Kasumi-1 (cell line): ENCODE data around the gene CCDC134.
A peak's percentile ranks its signal among the peaks of the same experiment; 100 is the strongest.

Experiments used
- DNase-seq, 2 experiments: peaks; one replicate each; lab custom pipeline; 2025; lab: John Stamatoyannopoulos, UW

CCDC134 gene

GRCh38 chr22:41800348-41801146 is at the start of gene CCDC134:
Gene CCDC134, plus strand, starts transcription at chr22:41800679. Its CDS starts 8,212 bp downstream, at chr22:41808891.
- DNase-seq = peak; percentile 88 to 90

- no peak for DNase-seq
These were observed 48.2 kb upstream of the CCDC134 start for GRCh38 chr22:41752011-41752970.

DNA sequence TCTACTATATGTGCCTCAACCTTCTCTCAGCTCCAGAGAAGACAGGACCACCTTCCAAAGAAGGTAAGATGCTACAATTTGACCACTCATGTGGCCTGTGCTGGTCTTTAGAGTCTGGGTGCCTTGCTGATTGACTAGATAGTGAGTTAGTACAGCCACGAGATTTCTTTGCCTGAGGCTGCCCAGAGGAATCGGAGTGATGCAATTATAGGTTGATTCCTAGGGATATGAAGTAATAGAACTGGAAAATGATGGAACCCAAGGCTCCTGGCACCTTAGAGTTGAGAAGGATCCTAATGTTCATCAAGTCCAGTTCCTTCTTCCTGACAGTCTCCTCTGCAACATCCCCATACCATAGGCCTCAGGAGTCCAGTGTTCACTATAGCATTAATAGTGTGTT is 46.5 kb upstream of the CCDC134 start:
- DNase-seq = no peak

DNA sequence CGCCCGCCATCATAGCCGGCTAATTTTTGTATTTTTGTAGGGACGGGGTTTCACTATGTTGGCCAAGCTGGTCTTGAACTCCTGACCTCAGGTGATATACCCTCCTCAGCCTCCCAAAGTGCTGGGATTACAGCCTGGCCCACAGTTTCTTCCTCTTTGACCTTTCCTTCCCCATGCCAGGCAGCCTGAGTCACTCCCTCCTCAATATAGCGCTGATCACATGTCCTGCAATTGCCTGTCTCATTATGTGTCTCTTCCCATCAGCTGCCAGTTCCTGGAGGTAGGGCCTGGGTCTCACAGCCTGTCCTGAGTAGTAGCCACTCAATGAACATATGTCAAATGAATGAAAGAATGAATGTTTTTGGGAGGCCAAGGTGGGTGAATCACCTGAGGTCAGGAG is 43.0 kb upstream of the CCDC134 start:
- DNase-seq = no peak

- no peak for DNase-seq
These were observed 42.2 kb upstream of the CCDC134 start for GRCh38 chr22:41758231-41758630.

GRCh38 chr22:41762980-41763779 is 37.3 kb upstream of the CCDC134 start:
- DNase-seq = peak; percentile 28 to 45

DNA sequence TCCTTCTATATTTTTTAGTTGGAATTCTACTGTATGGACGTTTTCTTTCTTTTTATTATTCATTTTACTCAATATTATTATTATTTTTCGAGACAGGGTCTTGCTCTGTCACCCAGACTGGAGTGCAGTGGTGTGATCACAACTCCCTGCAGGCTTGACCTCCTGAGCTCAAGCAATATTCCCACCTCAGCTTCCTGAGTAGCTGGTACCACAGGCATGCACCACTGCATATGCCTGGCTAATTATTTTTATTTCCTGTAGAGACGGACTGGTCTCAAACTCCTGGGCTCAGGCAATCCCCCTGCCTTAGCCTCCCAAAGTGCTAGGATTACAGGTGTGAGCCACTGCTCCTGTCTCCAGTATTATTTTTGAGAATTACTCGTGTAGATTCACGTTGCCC is 34.0 kb upstream of the CCDC134 start:
- no peak for DNase-seq

GRCh38 chr22:41768430-41768829 is 32.0 kb upstream of the CCDC134 start:
- DNase-seq = peak; percentile 52

DNA sequence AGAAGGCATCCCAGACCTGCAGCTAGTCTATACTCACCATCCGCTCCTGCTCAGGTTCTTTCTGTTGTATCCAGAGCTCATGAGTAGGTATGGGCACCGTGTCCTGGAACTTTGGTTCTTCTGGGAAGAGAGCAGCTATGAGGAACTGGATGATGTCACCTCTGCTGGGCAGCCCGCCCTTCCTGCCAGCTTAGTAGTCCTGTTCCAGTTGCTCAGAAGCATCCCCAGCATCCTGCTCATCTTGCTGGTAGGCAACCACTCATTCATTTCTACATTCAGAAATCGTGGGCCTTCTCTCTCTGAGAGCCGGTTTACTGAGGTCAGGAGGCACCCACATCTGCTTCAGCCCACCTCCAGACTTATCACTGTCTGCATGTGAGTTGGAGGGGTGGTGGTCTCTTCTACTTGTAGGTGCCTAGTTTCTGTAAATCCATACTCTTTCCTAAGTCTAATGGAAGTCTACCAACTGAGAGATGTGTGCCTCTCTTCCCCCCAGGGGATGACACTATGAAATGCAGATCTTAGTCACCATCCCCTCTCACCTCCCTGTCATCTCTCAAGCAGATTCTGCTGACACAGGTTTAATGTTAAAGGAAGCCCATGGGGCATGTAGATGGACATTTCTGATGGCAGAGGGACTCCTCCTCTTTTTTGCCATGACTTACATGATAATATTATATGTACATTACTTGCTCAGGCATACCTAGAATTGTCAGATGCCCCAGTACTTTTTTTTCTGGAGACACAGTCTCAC is 29.6 kb upstream of the CCDC134 start:
- DNase-seq = no peak

DNA sequence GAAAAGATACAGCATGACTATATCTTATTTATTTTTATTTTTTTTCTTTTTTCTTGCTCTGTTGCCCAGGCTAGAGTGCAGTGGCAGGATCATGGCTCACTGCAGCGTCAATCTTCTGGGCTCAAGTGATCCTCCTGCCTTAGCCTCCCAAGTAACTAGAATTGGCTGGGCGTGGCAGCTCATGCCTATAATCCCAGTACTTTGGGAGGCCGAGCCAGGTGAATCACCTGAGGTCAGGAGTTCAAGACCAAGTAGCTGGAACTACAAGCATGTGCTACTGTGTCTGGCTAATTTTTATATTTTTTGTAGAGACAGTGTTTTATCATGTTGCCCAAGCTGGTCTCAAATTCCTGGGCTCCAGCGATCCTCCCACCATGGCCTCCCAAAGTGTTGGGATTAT is 28.3 kb upstream of the CCDC134 start:
- DNase-seq = no peak

DNA sequence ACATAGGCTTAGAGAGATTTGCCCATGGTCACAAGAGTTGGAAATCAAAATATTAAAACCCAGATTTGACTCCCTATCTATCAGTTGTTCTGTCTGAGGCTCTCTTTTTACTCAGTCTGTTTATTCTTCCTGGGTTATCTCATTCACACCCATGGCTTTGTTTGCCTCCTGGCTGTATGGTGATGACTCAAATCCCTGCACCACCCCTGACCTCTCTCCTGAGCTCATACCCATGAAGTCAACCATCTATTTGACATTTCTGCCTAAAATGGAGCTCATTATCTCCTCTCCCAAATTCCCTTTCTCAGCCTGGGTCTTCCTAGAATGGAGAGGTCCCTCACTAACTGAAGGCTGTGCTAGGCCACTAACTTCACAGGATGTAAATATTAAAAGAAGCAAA is 27.8 kb upstream of the CCDC134 start:
- DNase-seq = no peak

GRCh38 chr22:41775338-41775737 is 25.1 kb upstream of the CCDC134 start:
- no peak for DNase-seq

DNA sequence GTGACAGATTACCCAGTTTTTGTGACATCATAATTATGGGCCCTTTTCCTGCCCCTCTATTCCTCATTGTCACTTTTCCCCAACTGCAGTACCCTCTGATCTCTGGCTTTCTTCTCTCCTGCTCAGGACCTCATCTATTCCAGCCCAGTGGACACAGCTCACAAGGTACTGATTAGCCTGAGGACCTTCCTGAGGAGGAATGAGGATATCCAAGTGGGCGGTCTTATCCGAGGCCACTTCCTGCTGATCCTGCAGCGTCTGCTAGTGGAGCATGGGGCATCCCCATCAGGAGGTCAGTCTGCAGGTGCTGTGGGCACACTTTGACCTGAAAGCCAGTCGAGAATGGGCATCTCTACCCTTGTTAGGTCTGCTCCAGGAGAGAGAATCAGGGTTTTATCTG is 24.5 kb upstream of the CCDC134 start:
- no peak for DNase-seq

DNA sequence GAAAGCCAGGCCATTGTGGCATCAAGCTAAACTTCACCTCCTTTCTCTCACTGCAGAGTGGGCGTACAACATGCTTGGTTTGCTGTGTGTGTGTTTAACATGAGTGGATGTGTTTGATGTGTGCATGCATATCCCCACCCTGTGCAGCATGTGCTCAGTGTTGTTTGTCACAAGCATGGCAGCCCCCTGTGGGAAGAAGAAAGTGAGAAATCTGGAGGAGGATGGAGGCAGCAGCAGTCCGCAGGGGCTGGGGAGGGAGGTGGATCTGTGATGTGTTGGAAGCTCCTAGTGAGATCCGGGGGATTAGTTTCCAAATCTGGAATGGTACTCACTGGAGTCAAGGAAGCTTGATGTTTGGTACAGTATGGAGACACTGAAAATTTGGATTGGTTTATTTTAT is 24.1 kb upstream of the CCDC134 start:
- DNase-seq = no peak

GRCh38 chr22:41777749-41778425 is 22.6 kb upstream of the CCDC134 start:
- no peak for DNase-seq

- DNase-seq = no peak
These were observed 20.5 kb upstream of the CCDC134 start for GRCh38 chr22:41779929-41780505.

- peak; percentile 68 to 71 for DNase-seq
These were observed 19.6 kb upstream of the CCDC134 start for GRCh38 chr22:41780746-41781505.

DNA sequence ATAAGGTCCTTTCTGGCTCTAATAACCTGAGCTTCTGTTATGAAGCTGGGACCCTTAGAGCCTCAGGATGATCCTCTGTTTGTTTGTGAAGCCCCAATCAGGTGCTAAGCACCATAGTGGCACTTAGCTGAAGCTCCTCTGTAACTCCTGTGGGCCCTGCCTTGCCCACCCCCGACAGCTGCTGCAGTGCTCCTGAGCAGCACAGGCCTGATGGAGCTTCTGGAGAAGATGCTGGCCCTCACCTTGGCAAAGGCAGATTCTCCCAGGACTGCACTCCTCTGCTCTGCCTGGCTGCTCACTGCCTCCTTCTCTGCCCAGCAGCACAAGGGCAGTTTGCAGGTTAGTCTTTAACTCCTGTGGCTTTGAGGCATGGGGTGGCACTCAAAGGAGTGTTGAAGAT is 19.0 kb upstream of the CCDC134 start:
- DNase-seq = no peak

- DNase-seq = no peak
These were observed 18.2 kb upstream of the CCDC134 start for GRCh38 chr22:41782316-41782715.

DNA sequence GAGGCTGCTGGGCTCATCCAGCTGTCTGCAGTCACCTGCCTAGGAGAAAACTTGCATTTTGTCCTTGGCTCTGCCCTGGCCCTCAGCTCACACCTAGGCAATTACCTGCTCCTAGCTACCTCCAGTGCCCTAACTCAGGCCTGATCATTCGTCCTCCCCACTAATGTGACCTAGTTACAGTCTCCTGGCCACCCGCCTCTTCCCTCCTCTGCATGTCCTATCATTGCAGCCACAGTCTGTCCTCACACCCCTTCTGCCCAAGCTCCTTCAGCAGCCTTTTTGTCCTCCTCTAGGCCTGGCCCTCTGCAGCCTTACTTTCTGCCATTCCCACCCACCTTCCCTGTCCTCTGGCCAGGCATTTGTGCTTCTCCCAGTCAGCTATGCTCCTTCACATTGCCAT is 17.7 kb upstream of the CCDC134 start:
- no peak for DNase-seq
